Right forelimb (tissue), 1 donor: ENCODE results near the gene YTHDF1.

ENCODE experiments used
- DNase-seq: peaks from one replicate; pipeline ENCODE4 v3.0.0-alpha.2; 2018

YTHDF1 gene

DNA sequence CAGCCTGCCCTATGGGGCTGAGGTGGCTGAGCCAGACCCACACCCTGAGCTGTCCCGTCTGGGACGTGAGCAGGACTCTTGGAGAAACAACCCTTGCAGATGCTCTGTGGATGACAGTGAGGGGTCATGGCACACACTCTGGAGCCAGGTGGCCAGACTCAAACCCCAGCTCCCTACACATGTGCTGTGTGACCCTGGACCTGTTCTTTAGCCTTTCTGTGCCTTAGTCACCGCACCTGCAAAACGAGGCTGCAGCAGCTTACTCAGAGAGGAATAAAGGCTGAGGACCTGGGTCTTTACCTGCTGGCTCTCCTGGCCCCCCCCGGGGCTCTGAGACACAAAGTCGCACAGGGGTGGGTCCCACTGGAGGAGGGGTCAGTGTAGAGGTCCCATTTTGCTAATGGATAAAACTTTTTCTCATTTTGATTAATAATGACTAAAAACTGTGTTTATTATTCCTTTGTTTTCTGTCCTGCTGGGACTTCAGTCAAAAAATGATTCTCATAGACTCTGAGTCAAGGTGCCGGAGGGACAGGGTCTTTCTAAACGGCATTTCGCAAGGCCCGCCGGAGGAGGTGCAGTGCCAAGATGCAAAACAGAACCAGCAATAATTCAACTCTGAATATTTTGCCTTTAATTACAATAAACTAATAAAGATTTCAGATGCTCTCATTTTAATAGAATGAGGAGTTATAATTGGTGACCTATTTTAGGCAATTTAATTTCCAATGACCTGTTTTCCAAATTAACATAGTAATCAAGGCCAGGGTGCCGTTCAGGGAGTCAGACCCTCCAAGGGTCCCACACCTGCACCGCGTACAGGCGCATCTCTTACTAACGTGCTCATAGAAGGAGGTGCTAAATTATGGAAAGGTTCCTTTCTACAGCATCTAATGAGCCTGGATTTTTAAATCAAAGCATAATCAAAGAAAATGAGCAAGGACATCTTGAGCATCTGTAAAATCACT lies 62.4 kb downstream of the YTHDF1 start:
- DNase-seq = peak; percentile 17

DNA sequence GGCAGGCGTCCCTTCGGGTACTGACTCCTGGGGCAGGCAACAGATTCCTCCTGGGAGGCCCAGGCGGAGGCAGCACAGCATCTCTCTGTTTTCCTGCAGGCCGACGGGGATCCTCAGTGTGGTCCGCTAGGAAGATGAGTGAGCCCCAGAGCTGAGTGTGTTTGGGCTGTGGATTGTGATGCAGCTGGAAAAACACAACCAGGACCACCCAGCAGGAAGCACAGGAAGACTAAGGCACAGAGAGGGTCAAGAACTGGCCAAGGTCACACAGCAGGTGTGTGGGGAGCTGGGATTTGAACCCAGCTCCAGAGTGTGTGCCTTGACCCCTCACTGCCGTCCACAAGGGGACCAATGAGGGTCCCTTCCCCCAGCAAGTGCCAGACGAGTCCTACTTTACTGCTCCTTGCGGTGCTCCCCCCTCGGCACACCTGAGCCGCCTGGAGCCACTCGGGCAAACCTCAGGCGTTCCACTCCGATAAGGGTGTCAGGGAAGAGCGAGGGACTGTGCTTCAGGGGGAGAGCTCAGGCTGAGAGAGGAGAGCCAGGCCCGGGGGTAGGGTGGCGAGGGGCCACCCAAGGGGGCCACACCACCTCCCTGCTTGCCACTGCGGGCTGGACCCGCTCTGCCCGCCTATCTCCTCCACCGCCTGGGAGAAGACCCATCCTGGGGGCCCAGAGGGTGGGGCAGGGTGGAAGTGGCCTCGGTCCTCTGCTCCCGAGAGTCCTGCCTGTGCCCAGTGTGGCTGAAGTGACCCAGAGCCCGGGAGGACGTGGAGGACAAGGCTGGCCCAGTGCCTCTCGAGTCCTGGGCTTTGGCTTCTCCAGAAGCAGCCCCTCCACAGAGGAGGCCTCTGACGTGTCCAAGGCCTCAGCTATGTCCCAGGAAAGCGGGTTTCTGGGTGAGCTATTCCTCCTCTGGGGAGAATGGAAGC lies 63.3 kb downstream of the YTHDF1 start:
- DNase-seq = peak; percentile 12

DNA sequence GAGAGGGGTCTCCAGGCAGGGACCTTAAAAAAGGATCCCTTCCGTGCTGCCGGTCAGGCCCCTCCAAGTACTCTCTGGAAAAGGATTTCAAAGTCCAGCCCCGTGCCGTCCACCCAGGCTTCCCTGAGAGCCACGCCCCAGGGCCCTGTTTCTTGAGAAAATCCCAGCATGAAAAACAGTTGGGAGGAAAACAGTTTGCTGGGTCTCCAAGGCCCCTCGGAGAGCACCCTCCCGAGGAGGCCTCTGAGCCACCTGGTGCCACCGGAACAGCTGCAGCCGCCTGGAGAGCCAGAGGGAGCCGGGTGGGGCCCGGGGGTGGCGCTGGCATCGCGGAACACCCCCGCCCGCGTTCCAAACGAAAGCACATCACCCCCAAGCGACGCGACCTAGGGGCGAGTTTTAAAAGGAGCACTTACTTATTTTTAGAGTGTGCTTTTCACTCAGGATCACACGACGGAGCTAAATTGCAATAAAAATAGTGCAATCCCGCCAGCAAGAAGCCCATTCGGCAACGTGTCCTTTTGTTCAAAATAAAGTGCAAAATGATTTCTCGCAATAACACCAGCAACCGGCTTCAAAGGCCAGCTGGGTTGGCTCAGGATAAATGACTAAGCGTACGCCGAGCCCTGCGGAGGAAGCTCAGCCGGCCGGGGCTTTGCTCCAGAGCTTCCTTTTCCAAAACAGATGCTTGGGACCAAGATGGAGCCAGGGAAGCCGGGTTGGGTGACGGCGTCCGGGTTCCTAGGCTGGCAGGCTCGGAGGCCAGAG lies 64.2 kb downstream of the YTHDF1 start:
- peak; percentile 48 for DNase-seq

DNA sequence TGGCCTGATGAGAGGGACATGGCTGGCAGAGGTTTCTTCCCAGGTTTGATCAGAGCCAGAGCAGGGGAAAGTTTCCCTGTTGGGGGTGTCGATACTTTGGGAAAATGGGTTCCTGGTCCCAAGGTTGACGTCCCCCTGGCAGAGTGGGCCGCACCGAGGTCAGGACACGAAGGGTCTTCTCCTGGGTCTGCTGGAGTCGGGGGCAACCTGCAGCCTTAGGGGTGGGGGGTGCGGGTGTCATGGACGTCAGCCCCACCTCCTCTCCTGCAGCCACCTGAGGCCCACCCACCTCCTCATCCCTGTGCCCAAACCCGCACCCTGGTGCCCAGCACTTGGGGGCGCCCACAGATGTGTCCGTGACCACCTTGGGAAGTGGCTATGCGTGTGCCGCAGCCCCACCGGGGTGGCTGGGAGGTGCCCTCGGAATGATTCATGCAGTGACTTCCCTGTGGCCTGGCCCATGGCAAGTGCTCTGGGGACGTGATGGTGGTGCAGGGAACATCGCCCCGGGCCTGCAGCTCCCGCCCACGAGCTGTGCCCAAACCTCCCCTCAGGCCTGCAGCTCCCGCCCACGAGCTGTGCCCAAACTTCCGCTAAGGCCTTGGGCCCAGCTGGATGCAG lies 64.9 kb downstream of the YTHDF1 start:
- DNase-seq = peak; percentile 36

DNA sequence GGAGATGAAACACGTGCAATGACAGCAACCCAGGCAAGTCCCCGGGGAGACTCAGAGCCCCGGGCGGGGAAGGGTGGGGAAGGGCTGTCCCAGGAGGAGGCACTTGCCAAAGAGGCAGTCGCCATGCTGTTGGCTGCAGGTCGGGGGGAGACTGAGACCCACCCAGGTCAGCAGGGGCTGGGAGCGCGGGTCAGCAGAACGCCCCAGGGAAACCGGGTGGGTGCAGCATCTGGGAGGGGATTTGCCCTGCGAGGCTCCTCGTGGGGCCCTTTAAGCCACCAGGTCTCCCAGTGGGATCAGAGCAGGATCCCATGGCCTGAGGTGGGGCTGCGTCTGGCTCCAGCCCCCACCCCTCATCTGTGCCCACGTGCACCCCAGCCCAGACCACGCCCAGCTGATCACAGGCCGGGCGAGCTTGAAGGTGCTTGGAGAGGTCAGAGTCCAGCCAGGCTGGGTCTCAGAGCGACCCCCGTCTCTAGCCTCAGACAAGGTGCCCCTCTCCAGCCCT lies 65.5 kb downstream of the YTHDF1 start:
- no peak for DNase-seq

DNA sequence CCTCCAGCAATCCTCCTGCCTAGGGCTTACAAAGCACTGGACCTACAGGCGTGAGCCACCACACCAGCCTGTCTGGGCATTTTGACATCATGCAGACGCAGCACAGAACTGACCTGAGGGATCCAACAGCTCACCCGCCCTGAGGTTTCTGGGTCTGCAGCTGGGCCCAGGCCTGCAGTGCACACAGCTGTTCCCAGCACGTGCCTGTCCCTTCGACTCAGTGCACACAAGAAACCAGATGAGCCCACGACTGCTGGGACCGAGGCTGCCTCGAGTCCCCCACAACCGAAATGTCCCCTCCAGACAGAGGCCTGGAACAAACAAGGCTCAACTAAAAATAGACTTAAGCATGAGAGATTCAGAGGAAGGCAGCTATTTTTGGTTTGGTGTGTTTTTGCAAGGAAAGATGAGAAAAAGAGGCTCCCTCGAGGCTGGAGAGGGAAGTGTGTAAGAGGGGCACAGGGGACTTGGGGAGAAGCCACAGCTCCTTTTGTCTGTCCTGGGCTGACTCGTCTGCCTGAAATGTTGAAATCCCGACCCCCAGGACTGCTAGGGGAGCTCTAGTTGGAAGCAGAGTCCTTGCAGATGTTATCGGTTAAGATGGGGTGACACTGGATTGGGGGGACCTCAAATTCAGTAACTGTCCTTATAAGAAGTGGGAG lies 66.3 kb downstream of the YTHDF1 start:
- no peak for DNase-seq

DNA sequence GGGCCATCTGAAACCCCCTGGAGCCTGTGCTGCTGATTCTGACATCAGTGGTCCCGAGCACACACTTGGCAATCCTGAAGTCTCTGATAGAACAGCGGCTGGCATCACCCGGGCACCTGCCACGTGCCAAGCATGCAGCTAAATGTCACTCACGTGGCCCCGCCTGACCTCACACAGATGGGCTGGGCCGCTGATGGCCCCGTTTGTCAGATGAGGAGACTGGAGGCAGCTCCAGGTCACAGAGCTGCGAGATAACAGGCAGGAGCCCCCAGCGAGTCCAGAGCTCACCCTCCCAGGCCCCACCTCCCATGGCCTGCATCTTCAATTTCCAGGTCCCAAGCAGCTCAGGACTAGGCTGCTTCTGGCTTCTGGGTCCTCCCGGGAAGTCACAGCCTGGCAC lies 67.2 kb downstream of the YTHDF1 start:
- DNase-seq = no peak

DNA sequence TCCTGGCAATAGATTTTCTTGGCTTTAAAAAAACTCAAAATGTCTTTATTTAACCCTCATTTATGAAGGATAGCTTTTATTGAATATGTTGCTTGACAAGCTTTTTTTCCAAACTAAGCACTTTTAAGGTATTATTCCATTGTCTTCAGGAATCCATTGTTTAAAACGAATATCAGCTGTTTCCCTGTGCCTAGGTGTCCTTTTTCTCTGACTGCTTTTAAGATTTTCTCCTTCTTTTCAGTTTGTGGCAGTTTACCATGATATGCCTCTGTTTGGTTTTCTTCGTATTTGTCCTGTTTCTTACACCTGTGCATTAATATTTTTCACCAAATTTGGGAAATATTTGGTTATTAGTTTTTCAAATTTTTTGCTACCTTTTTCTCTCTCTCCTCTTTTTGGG lies 68.4 kb downstream of the YTHDF1 start:
- DNase-seq = no peak
